Endothelial cell of umbilical vein (primary cell): ENCODE data around the gene AKAP12. TPM values are rescaled to one million over a fixed set of nuclear protein-coding genes. Genes with fewer than 3 reads are reported as not detected.

Source experiments
- BruUV-seq: library from RNA; stranded (reverse); fragments of 400-500 nt; replicated peaks from 2 replicates; lab custom pipeline; 2021; lab: Mats Ljungman, UMichigan
- CTCF ChIA-PET: fragments of 300-600, 350-600 bp; sonication (Branson Sonifier 250); formaldehyde crosslinking; loops from one replicate; lab custom pipeline; 2021; ENCODE audit warnings: antibody characterized with exemption, inconsistent platforms; lab: Charles Lee
- POLR2A ChIA-PET: fragments of 300-600, 350-600 bp; sonication (Branson Sonifier 250); formaldehyde crosslinking; loops from one replicate; lab custom pipeline; 2021; ENCODE audit warnings: antibody characterized with exemption, inconsistent platforms; lab: Charles Lee
- DNase-seq: peaks from one replicate; pipeline ENCODE4 v3.0.0-alpha.2; 2011; ENCODE audit warnings: low read depth, low spot score
- FAIRE-seq: peaks from 2 replicates; lab custom pipeline; 2011; peaks lifted over from hg19 to GRCh38; lab: Jason Lieb, UNC
- H2AFZ ChIP-seq: 2 replicates; pipeline ENCODE4 v1.6.0; 2012; ENCODE audit warnings: low read depth, low read length, control low read depth, inconsistent platforms
- H3K27ac ChIP-seq: 2 replicates; pipeline ENCODE4 v1.5.1; 2011; ENCODE audit warnings: low read depth, mild to moderate bottlenecking, control low read depth, low read length, moderate library complexity; ENCODE audit not compliant: insufficient read depth
- H3K27me3 ChIP-seq, 2 experiments: 2 replicates each; pipeline versions ENCODE4 v1.6.0 to v1.6.1; 2011; ENCODE audit warnings: low read length in 2 of 2, mixed read lengths in 1 of 2; ENCODE audit not compliant: control insufficient read depth in 2 of 2, insufficient read depth in 2 of 2
- H3K36me3 ChIP-seq, 2 experiments: 2 replicates in 1 of 2; 3 replicates in 1 of 2; pipeline ENCODE4 v1.5.1; 2011; ENCODE audit warnings: low read length in 2 of 2, mild to moderate bottlenecking in 1 of 2, moderate library complexity in 1 of 2; ENCODE audit not compliant: control insufficient read depth in 2 of 2, insufficient read depth in 2 of 2; ENCODE audit errors: extremely low read depth in 1 of 2
- H3K4me1 ChIP-seq: 3 replicates; pipeline ENCODE4 v1.5.1; 2011; ENCODE audit warnings: mild to moderate bottlenecking, low read length; ENCODE audit not compliant: control insufficient read depth, insufficient read depth; ENCODE audit errors: extremely low read depth
- H3K4me2 ChIP-seq: 2 replicates; pipeline ENCODE4 v1.6.1; 2011; ENCODE audit warnings: low read length, control low read depth, mixed read lengths; ENCODE audit not compliant: insufficient read depth
- H3K4me3 ChIP-seq, 3 experiments: fragments of 200-600 bp in 1 of 3; sonication (generic), shearing (Covaris generic) in 1 of 3; replicated peaks in 1 of 3; 2 replicates each; pipeline ENCODE4 v1.5.1; 2011 to 2016; ENCODE audit warnings: control low read depth in 3 of 3, low read length in 3 of 3, mild to moderate bottlenecking in 2 of 3, inconsistent platforms in 1 of 3, low read depth in 1 of 3, moderate library complexity in 1 of 3; ENCODE audit not compliant: insufficient read depth in 1 of 3
- H3K79me2 ChIP-seq: 2 replicates; pipeline ENCODE4 v1.6.0; 2012; ENCODE audit warnings: low read length, inconsistent platforms; ENCODE audit not compliant: control insufficient read depth, insufficient read depth
- H3K9ac ChIP-seq: replicated peaks from 2 replicates; pipeline ENCODE3; 2011; ENCODE audit warnings: low read length, control low read depth; ENCODE audit not compliant: insufficient read depth; ENCODE audit errors: extremely low read depth
- H3K9me1 ChIP-seq: replicated peaks from 3 replicates; pipeline ENCODE4 v1.6.0; 2011; ENCODE audit warnings: mild to moderate bottlenecking, low read length; ENCODE audit not compliant: control insufficient read depth, insufficient read depth; ENCODE audit errors: extremely low read depth
- H3K9me3 ChIP-seq: replicated peaks from 2 replicates; pipeline ENCODE4 v1.5.1; 2012; ENCODE audit warnings: low read length, inconsistent platforms; ENCODE audit not compliant: control insufficient read depth, insufficient read depth
- H4K20me1 ChIP-seq: replicated peaks from 2 replicates; pipeline ENCODE3; 2011; ENCODE audit warnings: mild to moderate bottlenecking, low read length; ENCODE audit not compliant: control insufficient read depth, insufficient read depth; ENCODE audit errors: extremely low read depth
- CTCF ChIP-seq, 2 donors: IDR thresholded peaks; 1 replicate in 1 of 2; 2 replicates in 1 of 2; pipeline ENCODE4 v1.5.1; 2011; ENCODE audit warnings: low read length in 2 of 2, mild to moderate bottlenecking in 2 of 2, moderate library complexity in 2 of 2, control low read depth in 1 of 2, inconsistent platforms in 1 of 2, low read depth in 1 of 2; ENCODE audit not compliant: insufficient read depth in 1 of 2; ENCODE audit errors: extremely low read depth in 1 of 2
- FOS ChIP-seq: IDR thresholded peaks from 2 replicates; pipeline ENCODE4 v1.6.1; 2011; ENCODE audit warnings: mild to moderate bottlenecking, low read length, moderate library complexity, borderline replicate concordance; ENCODE audit not compliant: insufficient read depth
- GATA2 ChIP-seq: IDR thresholded peaks from 2 replicates; pipeline ENCODE4 v1.7.0; 2011; ENCODE audit warnings: low read depth, mild to moderate bottlenecking, moderate library complexity, mixed read lengths, low read length; ENCODE audit not compliant: insufficient read length, insufficient read depth
- POLR2A ChIP-seq: IDR thresholded peaks from 2 replicates; pipeline ENCODE4 v1.6.1; 2012; ENCODE audit warnings: low read depth, mild to moderate bottlenecking, control low read depth, low read length
- POLR2AphosphoS5 ChIP-seq: IDR thresholded peaks from 2 replicates; pipeline ENCODE4 v1.6.1; 2012; ENCODE audit warnings: low read depth, mild to moderate bottlenecking, control low read depth, low read length, moderate library complexity; ENCODE audit not compliant: insufficient read depth
- dilution Hi-C: fragments of 300-500 bp; cut with MboI; formaldehyde crosslinking; loops from one replicate; pipeline ENCODE4 v1.15.0; 2019; ENCODE audit warnings: low sequenced_read_pairs; ENCODE audit not compliant: extremely low pct_ligation_motif_present
- intact Hi-C: fragments of 100-400 bp; cut with micrococcal nuclease; formaldehyde crosslinking; loops from one replicate; pipeline ENCODE4 v1.10.0; 2022
- polyA plus RNA-seq, 4 experiments: library from polyadenylated mRNA; depleted of rRNA in 3 of 4; stranded (reverse) in 3 of 4; unstranded in 1 of 4; fragments of >200 nt; gene quantifications; 2 replicates each; pipeline versions ENCODE4 v1.2.1 to v1.2.3, GENCODE V29; 2011 to 2012; ENCODE audit warnings: missing spikeins in 1 of 4
- total RNA-seq: library from RNA; stranded (reverse); gene quantifications from 2 replicates; pipeline ENCODE4 v1.2.3, GENCODE V29; 2021

Gene AKAP12
- total and polyA plus RNA-seq, 2 donors (not counting 3 experiments of a cell fraction or from before 2014, with no cell fraction given): 46.9 to 340 TPM

- CTCF ChIA-PET: interaction anchor here (0.7 to 1.8 kb wide), 9 partner anchors 11 to 572 kb away, joined by 3 to 7 read pairs (median 4); partner anchors contain the start of gene RMND1
- dilution Hi-C loops: no loop called here
These were observed 150.0 kb downstream of the AKAP12 start for GRCh38 chr6:151389618-151390275.

More at GRCh38 chr6:151389618-151390275, 150.0 kb downstream of the AKAP12 start:
- FAIRE-seq (no peak), DNase-seq (peak; percentile 74)
- POLR2A ChIA-PET: interaction anchor here (0.6 to 2.0 kb wide), 10 partner anchors 11 to 736 kb away, joined by 3 to 14 read pairs (median 3); partner anchors contain the start of gene MTHFD1L
- Histone ChIP-seq H3K4me1 (peaks cover 29% of the 10 kb centered on the region), H3K79me2 (peaks cover 63% of the 10 kb centered on the region), H3K9ac (peak overlapping the region; percentile 95), H3K36me3 (no peaks in the 10 kb centered on the region), H2AFZ (peak overlapping the region; percentile 8), H3K9me3 (no peaks in the 10 kb centered on the region), H3K4me2 (peak overlapping the region; percentile 95), H3K4me3 (peak overlapping the region; percentile 66 to 93 (median 86)), H3K27ac (peak overlapping the region; percentile 93), H3K27me3 (no peaks in the 10 kb centered on the region), H4K20me1 (peaks cover 7% of the 10 kb centered on the region), H3K9me1 (no peaks in the 10 kb centered on the region)
- intact Hi-C loops: loop anchor here (1.0 to 5.0 kb wide), 6 partner anchors 15 to 532 kb away; partner anchors contain the start of gene RMND1
- TF ChIP-seq POLR2AphosphoS5: peak; percentile 77
- no peak for TF ChIP-seq FOS
- no peak for TF ChIP-seq GATA2
- TF ChIP-seq POLR2A: peak; percentile 16
- TF ChIP-seq CTCF (IDR thresholded peaks at IDR 0.05; ENCODE audit: extremely low read depth in 1 of 2, insufficient read depth in 1 of 2, low read depth in 1 of 2, low read length in 2 of 2): no peak
- BruUV-seq: TSS peak; percentile 53
